Fibroblast of skin of right quadriceps (primary cell): ENCODE measurements around the gene RUBCNL.
A peak's percentile ranks its signal among the peaks of the same experiment; 100 is the strongest.

Experiments used
- DNase-seq: peaks from one replicate; pipeline ENCODE4 v3.0.0-alpha.2; 2013

Gene RUBCNL

GRCh38 chr13:46297361-46297811 is 89.7 kb downstream of the RUBCNL start:
- DNase-seq: peak; percentile 57

DNA sequence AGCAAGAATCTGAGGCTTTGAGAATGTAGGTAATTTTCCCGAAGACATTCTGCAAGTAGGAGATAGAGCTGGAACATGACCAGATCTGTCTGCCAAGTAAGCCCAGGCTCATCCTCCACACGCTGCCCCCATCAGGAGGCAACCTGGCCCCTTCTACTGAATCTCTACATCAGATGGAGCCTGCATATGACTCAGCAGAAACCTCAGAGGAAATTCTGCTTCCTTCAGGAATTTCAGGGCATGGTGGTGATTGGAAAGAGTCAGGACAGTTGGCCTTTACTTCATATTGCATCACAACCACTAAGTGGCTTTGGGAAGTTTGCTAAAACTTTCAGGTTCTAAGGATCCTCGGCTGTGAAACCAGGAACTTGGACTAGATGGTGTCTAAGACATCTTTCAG is 90.1 kb downstream of the RUBCNL start:
- peak; percentile 98 for DNase-seq

GRCh38 chr13:46296115-46296822 is 90.8 kb downstream of the RUBCNL start:
- DNase-seq: peak; percentile 98

GRCh38 chr13:46295491-46296114 is 91.4 kb downstream of the RUBCNL start:
- DNase-seq: no peak

DNA sequence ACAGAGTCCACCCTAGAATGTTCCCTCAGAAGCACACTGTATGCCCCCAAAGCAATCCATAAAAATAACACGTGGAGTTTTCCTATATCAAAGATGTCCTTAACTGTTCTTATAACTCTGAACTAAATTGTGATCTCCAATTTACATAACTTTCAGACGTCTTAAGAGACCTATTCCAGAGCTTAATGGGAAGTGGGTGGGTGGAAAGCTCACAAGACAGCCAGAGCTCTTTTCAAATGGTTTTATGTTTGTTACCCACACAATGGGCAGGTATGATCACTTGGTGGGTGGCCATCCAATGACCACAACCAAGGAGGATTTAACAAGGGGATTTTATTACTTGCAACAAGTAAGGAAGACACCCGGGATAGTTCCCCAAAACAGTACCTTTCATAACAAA is 93.6 kb downstream of the RUBCNL start:
- no peak for DNase-seq
